Stimulated activated CD4-positive, alpha-beta T cell treated with anti-CD3 and anti-CD28 coated beads, Interleukin-2, amount 100 ng/mL, for 24 hours (primary cell): ENCODE data around the gene NDUFB3.

ENCODE experiments used
- DNase-seq, 2 donors: peaks; one replicate each; pipeline ENCODE4 v3.0.0-alpha.2; 2020

The NDUFB3 gene

GRCh38 chr2:201130524-201131186 lies 58.9 kb downstream of the NDUFB3 start:
- no peak for DNase-seq

GRCh38 chr2:201132518-201132917 lies 60.7 kb downstream of the NDUFB3 start:
- no peak for DNase-seq
